HK-2 (cell line): ENCODE measurements around the gene CSMD2.
A peak's percentile ranks its signal among the peaks of the same experiment; 100 is the strongest.
"Not testable (repeated sequence)": the region's sequence is repeated elsewhere in the genome, so short reads cannot be mapped to it uniquely, and the experiment has no call there.

ENCODE experiments used
- DNase-seq: peaks from one replicate; pipeline ENCODE4 v3.0.0-alpha.2; 2018; ENCODE audit not compliant: unreplicated experiment

CSMD2 gene

DNA sequence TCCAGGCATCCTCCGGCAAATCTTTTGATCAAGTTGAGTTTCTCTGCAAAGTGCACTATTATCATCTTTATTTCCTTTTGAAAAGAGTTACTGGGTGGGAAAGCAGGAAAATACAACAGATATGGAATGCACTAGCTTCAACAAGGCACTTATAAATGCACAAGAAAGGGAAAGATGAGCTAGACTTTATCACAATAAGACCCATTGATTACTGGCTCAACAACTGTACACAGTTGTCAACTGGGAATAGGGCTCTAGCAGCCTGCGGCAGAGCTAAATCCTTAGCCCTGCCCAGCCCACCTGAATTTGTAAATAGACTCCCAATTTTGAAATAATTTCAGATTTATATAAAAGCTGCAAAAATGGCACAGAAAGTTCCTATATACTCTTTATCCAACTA, 111.4 kb downstream of the CSMD2 start:
- no peak for DNase-seq

DNA sequence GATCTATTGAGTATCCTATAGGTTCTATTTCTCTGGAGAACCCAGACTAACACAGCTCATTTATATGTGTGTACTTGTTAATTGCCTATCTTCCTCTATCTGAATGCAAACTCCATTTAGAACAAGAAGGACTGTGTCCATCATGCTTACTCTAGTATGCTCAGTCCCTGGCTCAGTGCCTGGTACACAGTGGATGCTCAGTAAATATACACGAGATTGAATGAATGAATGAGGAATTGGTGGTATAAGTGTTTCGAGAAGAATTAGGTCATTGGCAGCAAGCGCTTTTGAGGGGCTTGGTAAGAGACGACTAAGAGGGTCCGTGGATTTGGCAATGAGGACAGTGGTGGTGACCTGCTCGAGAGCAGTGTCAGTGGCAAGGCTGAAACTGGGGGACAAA, 112.5 kb downstream of the CSMD2 start:
- no peak for DNase-seq

DNA sequence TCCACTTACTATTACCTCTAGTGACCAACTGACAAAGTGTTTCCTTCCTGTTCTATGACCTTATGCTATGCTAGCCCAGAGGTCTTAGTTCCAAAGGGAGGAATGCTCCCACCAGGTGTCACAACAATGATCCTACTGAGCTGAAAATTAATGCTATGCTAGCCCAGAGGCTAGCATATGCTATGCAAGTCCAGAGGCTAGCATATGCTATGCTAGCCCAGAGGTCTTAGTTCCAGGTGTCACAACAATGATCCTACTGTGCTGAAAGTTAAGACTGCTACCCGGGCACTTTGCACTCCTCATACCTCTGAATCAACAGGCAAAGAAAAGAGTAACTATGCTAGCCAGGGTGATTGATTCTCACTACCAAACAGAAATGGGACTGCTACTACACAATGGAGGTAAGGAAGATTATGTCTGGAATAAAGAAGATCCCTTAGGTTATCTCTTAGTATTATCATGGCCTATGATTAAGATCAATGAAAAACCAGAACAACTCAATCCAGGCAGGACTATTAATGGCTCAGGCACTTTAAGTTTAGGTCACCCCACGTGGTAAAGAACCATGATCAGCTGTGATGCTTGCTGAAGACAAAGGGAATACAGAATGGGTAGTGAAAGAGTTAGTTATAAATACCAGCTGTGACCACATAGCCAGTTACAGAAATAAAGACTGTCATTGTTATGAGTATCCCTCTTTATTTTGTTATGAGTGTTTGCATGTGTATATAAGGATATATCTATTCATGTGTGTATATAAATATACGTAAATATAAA, 114.1 kb downstream of the CSMD2 start:
- no peak for DNase-seq

DNA sequence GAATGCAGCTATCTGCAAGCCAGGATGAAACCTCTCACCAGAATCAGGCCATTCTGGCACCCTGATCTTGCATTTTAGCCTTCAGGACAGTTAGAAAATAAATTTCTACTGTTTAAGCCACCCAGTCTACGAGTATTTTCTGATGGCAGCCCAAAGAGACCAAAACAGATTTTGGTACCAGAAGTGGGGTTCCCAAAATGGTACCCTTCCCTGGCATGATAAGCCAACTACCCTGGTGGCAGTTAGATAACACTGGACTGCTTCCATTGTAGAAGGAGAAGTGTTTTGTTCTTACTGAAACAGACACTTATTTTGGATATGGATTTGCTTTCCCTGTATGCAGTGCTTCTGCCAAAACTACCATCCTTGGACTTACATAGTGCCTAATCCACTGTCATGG, 115.0 kb downstream of the CSMD2 start:
- no peak for DNase-seq

DNA sequence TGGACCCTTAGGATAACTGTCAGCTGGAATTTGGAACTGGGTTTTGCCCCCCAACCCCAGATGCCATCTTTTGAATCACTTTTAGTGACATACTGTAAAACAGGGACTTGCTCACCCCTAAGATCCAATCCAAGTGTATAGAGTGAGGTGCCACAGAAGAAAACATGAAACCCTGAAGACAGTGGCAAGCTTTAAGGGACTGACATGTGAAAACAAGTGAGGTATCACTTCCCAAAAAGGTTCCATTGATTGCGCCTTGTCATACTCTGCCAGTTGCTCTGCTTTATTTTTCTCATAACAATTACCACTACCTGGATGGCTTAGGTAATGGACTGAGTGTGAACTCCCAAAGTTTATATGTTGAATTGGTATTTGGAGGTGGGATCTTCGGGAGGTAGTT, 115.6 kb downstream of the CSMD2 start:
- DNase-seq: no peak

DNA sequence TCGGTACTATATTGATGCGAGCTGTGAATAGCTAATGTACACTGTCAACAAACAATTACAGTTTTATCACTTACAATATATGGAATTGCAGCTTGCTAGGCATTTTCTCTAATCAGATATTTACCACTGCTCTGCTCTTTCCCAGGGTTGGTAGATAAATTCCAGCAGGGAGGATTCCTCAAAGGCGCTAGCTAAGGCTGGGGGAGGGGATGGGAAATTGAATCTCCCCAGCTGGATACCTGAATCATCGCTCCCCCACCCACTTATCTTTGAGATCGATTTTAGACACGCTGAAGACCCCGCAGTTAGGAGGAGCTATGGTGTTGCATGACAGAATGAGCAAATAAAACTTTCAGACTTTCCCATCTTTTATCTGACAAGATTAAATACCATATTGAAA, 127.2 kb downstream of the CSMD2 start:
- DNase-seq: no peak

DNA sequence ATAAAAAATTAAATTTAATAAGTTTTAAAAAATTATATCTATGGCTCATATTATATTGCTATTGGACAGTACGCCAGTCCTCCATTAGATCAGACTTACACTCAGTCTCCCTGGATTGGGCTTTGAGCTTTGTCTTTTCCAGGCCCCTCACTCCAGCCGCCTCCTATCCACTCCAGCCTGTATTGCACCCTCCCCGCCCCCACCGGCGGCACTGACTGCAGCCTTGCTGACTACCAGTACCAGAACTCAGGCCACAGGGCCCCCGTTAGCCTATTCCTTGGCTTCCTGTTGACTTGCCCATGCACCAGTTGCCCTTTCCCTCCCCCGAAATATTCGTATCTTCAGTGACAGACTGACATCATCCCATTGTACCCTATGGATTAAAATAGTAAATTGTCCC, 127.9 kb downstream of the CSMD2 start:
- no peak for DNase-seq

DNA sequence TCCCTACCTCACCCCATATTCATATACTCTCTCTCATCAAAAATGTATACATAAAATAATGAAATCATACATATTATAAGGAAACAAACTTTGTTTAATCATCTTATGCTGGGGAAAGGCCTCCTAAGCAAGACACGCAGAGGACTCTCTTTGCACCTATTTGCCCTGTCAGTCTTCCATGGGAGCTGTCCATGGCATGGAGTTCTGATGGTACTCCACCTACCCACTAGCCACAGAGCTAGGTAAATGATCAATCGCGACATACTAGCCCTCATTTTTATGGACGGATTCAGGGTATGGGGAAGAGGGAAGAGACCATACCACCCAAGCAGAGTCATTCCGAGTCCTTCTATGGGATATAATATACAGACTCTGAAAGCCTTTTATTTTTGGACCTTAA, 131.0 kb downstream of the CSMD2 start:
- no peak for DNase-seq

DNA sequence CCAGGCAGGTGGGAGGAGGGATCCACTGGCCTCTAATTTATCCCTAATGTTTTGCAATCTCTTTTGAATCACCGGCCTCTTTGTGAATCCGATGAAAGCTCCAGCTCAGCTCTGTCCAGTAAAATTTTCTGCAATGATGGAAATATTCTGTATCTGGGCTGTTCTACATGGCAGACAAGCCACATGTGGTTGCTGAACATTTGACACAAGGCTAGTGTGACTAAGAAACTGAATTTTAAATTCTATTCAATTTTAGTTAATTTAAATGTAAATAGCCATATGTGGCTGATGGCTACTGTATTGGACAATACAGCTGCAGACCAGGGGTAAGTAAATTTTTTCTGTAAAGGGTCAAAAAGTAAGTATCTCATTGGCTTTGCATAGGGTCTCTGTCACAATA, 135.1 kb downstream of the CSMD2 start:
- no peak for DNase-seq

DNA sequence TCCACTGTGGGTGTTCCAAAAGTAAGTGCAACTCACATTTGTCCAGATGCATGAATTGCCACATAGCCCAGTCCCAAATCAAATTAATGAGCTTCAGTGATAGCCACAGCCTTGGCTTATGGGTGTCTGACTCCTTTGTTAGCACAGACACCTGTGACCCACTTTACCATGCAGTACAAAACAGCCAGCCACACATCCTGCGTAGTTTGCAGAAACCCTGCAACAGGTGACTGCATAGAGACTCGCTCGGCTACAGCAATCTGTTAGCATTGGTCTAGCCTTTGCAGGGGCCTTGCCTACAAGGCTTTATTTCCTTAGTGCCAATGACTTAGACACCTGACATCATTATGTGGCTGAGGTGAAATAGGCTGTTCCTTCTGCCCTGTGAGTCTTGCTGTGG, 135.5 kb downstream of the CSMD2 start:
- no peak for DNase-seq

DNA sequence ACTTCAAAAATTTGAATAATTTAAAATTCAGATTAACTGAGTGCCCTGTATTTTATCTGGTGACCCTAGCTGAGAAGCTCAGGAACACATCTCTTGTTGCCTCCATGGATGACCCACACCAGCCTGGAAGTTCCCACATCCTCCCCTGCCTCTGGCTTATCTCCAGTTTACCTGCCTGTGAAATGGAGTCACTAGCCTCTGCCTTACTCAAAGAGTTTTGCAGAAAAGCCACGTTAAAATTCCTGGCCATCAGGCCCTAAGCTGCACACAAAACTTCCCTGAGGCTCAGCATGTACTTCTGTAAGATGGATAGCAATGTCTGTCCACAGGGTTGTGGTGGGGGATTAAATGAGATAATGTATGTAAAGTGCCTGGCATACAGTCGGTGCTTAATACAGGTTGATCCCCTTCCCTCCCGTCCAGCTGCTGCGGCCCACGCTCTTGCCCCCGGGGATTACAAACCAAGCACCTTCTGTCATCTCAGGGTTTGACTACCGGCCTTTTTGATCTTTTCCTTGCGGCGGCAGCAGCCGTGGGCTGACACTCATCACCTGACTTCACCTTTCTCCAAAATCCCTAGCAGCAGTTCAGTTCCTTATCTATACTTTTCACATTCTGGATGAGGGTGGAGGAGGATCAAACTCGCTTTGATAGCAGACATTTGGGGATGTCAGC, 136.5 kb downstream of the CSMD2 start:
- no peak for DNase-seq

DNA sequence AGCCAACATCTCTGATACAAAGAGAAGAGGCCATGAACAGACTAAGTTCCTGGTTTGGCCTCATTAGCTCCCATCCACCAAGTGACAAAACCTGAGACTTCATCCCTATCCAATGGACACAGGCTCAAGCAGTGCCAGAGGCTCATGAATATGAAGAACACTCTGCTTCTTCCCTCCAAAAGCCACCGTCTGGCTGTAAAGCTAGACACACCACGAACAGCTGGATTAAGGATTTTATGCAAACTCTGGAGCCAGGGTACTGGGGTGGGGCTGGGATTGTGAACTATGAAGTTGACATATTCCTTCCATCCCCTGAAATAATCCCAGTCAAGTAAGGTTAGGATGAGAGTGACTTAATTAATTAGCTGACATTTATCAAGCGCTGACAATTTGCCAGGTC, 139.4 kb downstream of the CSMD2 start:
- DNase-seq: no peak

DNA sequence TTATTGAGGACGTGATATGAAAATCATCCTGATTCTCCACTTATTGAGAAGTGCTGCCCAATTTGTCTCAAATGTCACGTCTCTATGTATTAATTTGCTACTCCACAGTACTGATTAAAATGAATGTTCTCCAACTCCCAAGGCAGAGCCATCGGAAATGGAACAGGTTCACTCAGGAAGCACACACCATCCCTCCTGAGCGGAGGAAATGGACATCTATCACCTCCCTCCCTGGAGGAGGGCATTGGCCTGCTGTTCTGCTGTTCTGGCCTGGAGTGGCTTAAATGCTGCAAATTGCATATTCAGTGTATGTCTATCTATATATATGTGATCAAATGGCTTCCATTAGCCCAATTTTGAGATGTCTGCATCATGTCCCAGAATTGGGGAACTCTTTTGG, 140.5 kb downstream of the CSMD2 start:
- DNase-seq: no peak

DNA sequence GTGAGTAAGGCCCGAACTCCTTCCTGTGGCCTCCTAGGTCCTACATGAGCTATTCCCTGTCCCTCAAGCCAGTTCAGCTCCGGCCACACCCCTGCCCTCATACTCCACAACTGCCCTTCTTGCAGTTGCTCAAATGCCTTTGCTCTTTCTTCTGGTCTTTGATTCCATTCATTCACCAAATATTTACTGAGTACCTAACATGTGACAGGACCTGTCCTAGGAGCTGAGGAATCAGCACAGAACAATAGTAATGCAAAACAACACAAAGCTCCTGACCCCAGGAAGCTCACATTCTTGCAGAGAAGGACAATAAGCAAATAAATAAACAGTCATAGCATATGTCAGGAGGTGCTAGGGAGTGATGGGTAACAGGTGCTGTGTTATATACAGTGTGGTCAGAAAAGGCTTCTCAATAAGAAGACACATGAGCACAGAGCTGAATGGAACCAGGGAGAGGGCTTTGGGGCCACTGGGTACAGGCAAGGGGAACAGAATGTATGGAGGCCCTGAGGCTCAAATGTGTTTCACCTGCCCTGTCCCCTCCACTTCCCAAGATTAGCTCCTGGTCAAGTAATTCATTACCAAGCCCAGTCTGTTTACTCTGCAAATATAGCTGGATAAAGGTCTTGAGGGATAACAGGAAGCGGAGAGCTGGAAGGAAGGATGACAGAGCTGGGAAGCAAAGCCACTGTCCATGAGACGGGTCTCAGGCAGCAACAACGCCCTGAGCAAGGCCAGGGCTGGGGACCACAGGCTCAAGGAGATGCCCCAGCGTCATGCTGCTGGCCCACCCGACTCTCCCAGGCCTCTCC, 145.1 kb downstream of the CSMD2 start:
- DNase-seq: no peak

DNA sequence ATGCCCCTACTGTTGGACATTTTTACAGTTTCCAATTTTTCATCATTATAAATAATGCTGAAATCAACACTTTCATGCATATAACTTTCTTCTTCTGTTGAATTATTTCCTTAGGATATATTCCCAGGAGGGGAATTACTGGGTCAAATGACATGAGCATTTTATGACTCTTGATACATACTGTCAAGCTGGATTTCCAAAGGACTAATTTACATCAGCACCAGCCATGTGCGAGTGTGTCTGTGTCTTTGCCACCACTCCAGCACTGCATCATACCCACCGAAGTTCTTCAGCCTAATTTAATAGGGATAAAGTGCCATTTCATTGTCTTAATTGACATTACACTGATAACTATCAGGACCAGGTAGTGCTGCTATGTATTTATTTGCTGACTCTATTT, 146.7 kb downstream of the CSMD2 start:
- no peak for DNase-seq

DNA sequence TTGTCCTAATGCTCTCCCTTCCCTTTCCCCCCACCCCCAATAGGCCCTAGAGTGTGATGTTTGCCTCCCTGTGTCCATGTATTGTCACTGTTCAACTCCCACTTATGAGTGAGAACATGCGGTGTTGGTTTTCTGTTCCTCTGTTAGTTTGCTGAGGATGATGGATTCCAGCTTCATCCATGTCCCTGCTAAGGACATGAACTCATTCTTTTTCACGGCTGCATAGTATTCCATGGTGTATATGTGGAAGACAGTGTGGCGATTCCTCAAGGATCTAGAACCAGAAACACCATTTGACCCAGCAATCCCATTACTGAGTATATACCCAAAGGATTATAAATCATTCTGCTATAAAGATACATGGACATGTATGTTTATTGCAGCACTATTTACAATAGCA, 148.7 kb downstream of the CSMD2 start:
- not testable (repeated sequence) for DNase-seq

DNA sequence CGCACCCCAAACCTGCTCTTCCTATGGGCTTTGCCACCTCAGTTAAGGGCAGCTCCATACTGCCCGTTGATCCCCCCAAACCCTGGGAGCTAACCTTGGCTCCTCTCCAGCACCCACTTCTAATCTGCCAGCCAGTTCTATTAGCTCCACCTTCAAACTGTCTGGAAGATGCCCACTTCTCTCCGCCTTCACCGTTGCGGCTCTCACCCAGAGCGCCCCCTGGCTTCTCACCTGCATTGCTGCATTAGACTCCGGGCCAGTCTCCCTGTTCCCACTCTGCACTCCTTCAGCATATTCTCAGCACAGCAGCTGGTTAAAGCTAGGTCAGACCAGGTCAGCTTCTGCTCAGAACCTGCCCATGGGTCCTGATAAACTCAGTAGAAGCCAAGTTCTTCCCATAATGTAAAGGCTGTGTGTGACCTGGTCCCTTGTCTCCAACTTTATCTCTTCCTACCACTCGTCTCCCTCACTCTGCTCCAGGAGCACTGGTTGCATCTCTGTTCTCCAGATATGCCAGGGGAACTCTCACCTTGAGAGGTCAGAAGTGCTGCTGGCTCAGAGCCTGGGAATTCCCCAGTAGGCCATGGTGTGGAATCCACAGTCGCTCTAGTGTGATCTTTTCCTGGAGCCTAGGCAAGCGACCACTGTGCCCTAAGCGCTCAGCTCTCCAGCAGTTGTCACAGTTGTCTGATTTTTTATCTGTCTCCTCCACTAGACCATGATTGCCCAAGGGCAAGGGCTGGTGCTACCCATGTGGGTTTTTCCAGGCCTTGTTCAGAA, 150.9 kb downstream of the CSMD2 start:
- no peak for DNase-seq

DNA sequence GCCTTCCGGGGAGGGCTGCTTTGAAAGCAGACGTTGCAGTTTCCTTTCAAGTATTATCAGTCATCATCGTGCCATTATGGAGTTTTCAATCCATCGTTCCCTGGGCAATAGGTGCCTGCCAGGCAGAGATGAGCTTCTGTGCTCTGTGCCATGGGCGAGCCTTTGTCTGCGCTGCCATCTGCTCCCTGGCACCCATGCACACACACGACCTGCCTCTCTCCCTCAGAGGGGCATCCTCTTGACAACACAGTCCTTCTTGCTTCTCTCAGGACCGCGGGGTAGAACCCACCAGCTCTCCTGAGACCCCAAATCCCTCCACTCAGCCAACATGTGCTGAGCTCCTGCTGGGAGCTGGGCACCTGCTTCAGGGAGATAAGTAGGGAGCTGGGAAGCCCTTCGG, 151.9 kb downstream of the CSMD2 start:
- no peak for DNase-seq

DNA sequence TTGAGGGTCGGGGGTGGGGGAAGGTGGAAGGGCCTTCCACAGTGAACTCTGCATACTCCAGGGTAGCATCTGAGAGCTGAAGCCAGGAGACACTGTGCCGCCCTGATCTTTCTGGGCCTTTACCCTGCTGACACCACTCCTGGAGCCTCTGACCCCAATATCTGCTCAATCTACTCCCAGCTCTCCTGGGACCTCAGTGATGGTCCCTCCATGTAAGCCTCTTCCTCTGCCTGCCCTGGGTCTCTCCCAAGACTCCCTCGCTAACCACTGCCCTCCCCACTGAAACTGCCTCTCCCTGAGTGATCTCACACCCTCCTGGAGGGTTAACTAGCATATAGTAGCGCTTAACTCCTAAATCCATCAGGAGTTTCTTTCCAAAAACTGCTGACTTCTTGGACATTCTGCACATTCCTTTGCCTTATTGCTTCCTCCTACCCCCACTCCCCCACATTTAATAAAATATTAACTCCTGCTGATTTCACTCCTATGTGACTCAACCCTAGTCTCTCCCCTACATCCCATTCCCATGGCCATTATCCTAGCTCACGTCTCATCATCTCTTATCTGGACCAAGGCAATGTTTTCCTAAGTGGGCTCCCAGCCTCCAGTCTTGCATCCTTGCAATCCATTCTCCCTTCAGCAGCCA, 155.6 kb downstream of the CSMD2 start:
- peak; percentile 4 for DNase-seq

DNA sequence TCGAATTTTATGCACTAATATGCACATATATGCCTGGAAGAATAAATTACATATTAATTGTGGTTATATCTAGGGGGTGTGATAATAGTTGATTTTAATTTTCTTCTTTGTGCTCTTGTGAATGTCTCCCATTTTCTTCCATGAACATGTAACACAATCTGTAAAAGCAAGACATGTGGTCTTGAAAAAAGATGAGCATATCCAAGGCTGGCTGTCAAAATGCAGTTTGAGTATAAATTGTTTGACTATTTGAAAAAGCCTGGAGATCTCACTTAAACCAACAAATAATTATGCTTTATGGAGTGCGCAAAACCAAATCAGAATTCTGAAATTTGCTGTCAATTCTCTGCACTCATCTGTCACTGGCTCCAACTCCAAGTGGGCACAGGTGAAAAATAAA, 157.3 kb downstream of the CSMD2 start:
- DNase-seq: no peak

DNA sequence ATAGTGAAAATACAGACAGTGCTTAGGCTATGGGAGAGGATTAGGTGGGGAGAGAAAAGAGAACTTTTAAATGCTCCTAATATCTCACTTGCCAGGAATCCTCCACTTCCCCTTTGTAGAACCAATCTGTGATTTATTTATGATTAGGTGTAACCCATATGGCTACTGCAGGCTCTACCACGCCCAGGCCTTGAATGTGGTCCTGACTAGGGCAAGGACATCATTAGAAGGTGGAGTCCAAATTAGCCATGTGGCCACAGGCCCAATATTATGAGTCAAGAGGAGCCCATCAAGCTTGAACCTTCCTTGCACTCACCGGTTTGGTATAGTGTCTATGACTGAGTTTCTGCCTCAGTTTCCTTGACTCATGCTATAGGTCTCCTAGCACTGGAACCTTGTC, 159.7 kb downstream of the CSMD2 start:
- DNase-seq: no peak

DNA sequence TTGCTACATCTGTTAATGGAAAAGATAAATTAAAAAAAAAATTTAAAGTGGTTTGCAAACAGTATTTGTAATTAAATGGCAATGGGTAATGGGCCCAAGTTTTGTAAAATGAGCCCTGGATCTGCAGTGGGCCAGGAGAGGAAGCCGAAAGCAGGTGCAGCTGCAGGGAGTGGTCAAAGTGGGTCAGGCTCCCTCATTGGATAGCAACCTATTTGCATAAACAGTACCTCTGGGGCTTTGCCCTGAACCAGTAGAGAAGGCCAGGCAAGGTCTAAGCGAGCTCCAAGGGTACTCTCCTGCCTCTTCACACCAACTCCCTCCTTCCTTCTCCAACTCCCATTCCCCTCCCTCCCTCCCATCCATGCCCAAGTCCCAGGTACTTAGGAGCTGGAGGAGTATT, 162.2 kb downstream of the CSMD2 start:
- no peak for DNase-seq
